Loucy (cell line): Measurements from ENCODE around the gene MEF2C.

ENCODE experiments used
- H2AFZ ChIP-seq: fragments of 200-600 bp; sonication (generic); 2 replicates; pipeline ENCODE4 v1.6.0; 2016; ENCODE audit warnings: antibody characterized with exemption, mild to moderate bottlenecking, low read length, moderate library complexity
- H3F3A ChIP-seq: fragments of 200-600 bp; 2 replicates; pipeline ENCODE4 v1.6.0; 2016; ENCODE audit warnings: antibody characterized with exemption, low read depth, mild to moderate bottlenecking
- H3K27me3 ChIP-seq: fragments of 200-600 bp; sonication (generic); 2 replicates; pipeline ENCODE4 v1.6.1; 2014; ENCODE audit warnings: low read length, mild to moderate bottlenecking; ENCODE audit not compliant: insufficient read depth, poor library complexity, severe bottlenecking
- H3K36me3 ChIP-seq: fragments of 200-600 bp; sonication (generic); 2 replicates; pipeline ENCODE4 v1.6.1; 2016; ENCODE audit warnings: low read length; ENCODE audit not compliant: insufficient read depth
- H3K4me1 ChIP-seq: fragments of 200-600 bp; sonication (generic); 2 replicates; pipeline ENCODE4 v1.5.1; 2014; ENCODE audit warnings: low read length, mild to moderate bottlenecking; ENCODE audit not compliant: insufficient read depth, poor library complexity, severe bottlenecking
- H3K4me2 ChIP-seq: fragments of 200-600 bp; sonication (generic); 2 replicates; pipeline ENCODE4 v1.6.0; 2014; ENCODE audit warnings: antibody characterized with exemption, low read length, low read depth, mild to moderate bottlenecking; ENCODE audit not compliant: poor library complexity, severe bottlenecking
- H3K4me3 ChIP-seq: fragments of 200-600 bp; sonication (generic); 2 replicates; pipeline ENCODE4 v1.5.1; 2014; ENCODE audit warnings: low read length, mild to moderate bottlenecking, mixed read lengths; ENCODE audit not compliant: poor library complexity, severe bottlenecking
- H3K79me2 ChIP-seq: fragments of 200-600 bp; sonication (generic); 2 replicates; pipeline ENCODE4 v1.6.1; 2014; ENCODE audit warnings: low read length; ENCODE audit not compliant: insufficient read depth
- H3K9ac ChIP-seq: fragments of 200-600 bp; sonication (generic); 2 replicates; pipeline ENCODE4 v1.6.0; 2014; ENCODE audit warnings: mild to moderate bottlenecking, low read depth, low read length, moderate library complexity; ENCODE audit not compliant: poor library complexity, severe bottlenecking
- H3K9me2 ChIP-seq: fragments of 200-600 bp; sonication (generic); replicated peaks from 2 replicates; pipeline ENCODE4 v1.6.1; 2016; ENCODE audit warnings: low read depth, low read length, mixed read lengths
- H3K9me3 ChIP-seq: fragments of 200-600 bp; sonication (generic); 2 replicates; pipeline ENCODE4 v1.6.1; 2014; ENCODE audit warnings: mild to moderate bottlenecking, antibody characterized with exemption, low read length, low read depth; ENCODE audit not compliant: insufficient read depth
- H4K20me1 ChIP-seq: fragments of 200-600 bp; sonication (generic); 2 replicates; pipeline ENCODE4 v1.6.0; 2014; ENCODE audit warnings: antibody characterized with exemption, low read length, mild to moderate bottlenecking; ENCODE audit not compliant: insufficient read depth, poor library complexity, severe bottlenecking
- CTCF ChIP-seq: fragments of 200-600 bp; sonication (generic); conservative IDR thresholded peaks from 2 replicates; pipeline ENCODE4 v1.5.1; 2014; ENCODE audit warnings: mild to moderate bottlenecking, antibody characterized with exemption, low read length
- EZH2phosphoT487 ChIP-seq: fragments of 200-600 bp; IDR thresholded peaks from 2 replicates; pipeline ENCODE4 v1.6.1; 2018; ENCODE audit warnings: antibody characterized with exemption, mild to moderate bottlenecking, moderate library complexity, borderline replicate concordance

The MEF2C gene

DNA sequence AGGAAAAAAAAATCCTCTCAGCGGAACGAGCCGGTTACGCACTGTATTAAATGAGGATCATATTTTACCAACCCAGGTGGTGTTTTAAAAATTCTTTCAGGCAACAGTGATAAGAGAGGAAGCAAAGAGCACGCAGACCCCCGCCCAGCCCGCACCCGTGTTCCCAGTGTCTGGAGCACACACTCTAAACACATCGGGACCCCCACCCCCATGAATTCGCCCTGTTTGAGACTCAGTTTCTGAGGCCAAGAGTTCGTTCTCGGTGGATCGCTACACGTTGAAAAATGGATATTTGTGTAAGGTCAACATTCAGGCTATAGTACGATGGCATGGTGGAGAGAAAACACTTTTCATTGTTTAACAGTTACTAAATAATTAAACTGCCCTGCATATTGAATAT lies 196.3 kb downstream of the MEF2C start:
- TF ChIP-seq EZH2phosphoT487 (no peak), CTCF (no peak)
- no peaks in the 10 kb centered on the region for H3K9me2 ChIP-seq
- H3K36me3 ChIP-seq, result no peaks in the 10 kb centered on the region
- H3K9me3 ChIP-seq, result no peaks in the 10 kb centered on the region
- no peak overlapping the region for H3K9ac ChIP-seq
- peaks cover 3% of the 10 kb centered on the region for H3K4me1 ChIP-seq
- H3K4me3 ChIP-seq, result no peak overlapping the region
- no peaks in the 10 kb centered on the region for H3K27me3 ChIP-seq
- H3K4me2 ChIP-seq, result no peak overlapping the region
- H3F3A ChIP-seq, result no peaks in the 10 kb centered on the region
- H3K79me2 ChIP-seq, result no peaks in the 10 kb centered on the region
- no peaks in the 10 kb centered on the region for H4K20me1 ChIP-seq
- H2AFZ ChIP-seq, result no peak overlapping the region

DNA sequence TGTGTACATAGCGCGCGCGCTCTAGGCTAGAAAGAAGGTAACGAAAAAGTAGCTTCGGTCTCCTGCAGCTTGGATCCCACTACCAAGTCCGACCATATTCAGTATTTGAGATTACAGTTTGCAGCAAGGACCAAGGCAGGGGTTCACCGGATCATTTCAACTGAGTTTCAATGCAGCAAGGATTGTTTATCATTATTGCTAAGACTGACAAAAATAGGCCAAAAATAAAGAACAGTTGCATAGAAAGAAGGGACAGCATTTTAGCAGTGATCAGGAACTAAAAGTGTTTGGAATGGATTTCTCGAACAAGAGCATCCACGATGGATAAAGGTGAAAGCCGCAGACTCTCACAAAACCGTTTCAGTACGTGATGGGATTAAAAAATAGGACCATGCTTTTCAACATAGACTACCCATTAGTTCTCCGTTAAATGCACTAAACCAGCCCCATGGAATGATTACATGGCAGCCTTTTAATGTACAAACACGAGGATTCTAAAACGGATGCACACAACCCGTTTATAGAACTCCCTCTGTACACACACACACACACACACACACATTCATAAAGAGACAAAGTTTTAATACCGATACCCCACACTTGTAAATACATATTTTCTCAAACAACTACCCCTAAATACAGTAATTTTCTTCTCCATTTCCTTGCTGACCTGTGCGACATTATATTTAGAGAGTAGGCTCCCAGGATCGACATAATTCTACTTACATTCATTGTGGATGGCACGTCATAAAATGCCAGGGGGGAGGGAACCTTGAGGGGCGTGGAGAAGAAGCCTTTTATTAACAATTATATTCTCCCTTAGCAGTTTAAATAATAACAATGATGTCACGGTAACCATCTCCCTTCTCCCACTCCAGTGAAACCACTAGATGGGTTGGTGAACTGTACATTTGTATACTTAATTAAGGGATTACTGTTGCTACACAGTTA lies 197.1 kb downstream of the MEF2C start:
- Histone ChIP-seq H3K9ac (no peak overlapping the region), H3K9me2 (no peaks in the 10 kb centered on the region), H3K4me2 (no peak overlapping the region), H3K9me3 (no peaks in the 10 kb centered on the region), H3K27me3 (no peaks in the 10 kb centered on the region), H3K4me3 (no peak overlapping the region), H3K4me1 (no peaks in the 10 kb centered on the region), H2AFZ (no peak overlapping the region), H3K79me2 (no peaks in the 10 kb centered on the region), H3K36me3 (no peaks in the 10 kb centered on the region), H4K20me1 (no peaks in the 10 kb centered on the region), H3F3A (no peaks in the 10 kb centered on the region)
- TF ChIP-seq CTCF (no peak), EZH2phosphoT487 (no peak)

GRCh38 chr5:88683506-88684135 lies 199.4 kb downstream of the MEF2C start:
- Histone ChIP-seq H3K4me1 (no peaks in the 10 kb centered on the region), H3K9ac (no peak overlapping the region), H3K9me3 (no peaks in the 10 kb centered on the region), H3K27me3 (no peaks in the 10 kb centered on the region), H3K4me3 (no peak overlapping the region), H2AFZ (no peak overlapping the region), H3K36me3 (no peaks in the 10 kb centered on the region), H4K20me1 (no peaks in the 10 kb centered on the region), H3F3A (no peaks in the 10 kb centered on the region), H3K9me2 (no peaks in the 10 kb centered on the region), H3K4me2 (no peak overlapping the region), H3K79me2 (no peaks in the 10 kb centered on the region)
- TF ChIP-seq EZH2phosphoT487 (no peak), CTCF (no peak)
